Measurements from ENCODE around the gene NUP188. TPM values are rescaled to one million over a fixed set of nuclear protein-coding genes. Genes with fewer than 3 reads are reported as not detected.
"Not testable (repeated sequence)": the region's sequence is repeated elsewhere in the genome, so short reads cannot be mapped to it uniquely, and the experiment has no call there.

Gene NUP188
- total RNA-seq, 1 experiment from 2014 or later = 80.9 TPM

DNA sequence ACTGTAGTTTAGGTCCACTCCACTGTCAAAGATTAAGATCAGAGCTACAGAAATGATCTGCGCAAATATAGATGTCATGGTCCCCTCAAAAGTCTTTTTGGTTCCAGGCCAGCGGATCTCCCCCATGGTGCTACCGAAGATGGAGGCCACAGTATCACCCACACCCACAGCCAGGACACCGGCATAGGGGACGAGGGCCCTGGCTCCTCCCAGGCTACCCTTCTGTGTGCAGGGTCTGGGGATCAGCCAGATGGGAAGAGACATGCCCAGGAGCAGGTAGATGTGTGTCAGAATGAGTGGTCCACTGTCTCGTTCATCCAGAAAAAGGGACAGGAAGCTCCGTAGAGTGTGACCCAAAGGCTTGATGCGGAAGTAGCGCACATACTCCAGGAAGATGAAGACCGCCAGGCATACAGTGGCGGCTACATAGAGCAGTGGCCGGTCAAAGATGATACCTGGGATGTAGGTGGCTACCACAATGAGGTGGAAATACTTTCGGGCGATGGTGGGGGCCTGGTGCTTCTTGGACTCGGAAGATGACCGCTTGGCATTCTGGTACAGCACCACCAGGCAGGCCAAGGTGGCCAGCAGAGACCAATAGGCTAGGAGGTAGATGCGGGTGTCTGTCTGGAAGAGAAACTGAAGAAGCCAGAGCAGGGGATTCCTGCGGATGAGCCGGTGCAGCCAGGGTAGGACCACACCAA lies 1.5 kb upstream of the NUP188 start:
- no peak for DNase-seq
- no peaks in the 10 kb centered on the region for H3K9me3 ChIP-seq
- H3K4me1 ChIP-seq = peaks cover 26% of the 10 kb centered on the region
- H3K9me3 Mint-ChIP-seq (ENCODE audit: unreplicated experiment) = no peaks in the 10 kb centered on the region
- peak overlapping the region; percentile 92 for H3K4me3 Mint-ChIP-seq (ENCODE audit: unreplicated experiment)
- TF ChIP-seq, protein P1, sequence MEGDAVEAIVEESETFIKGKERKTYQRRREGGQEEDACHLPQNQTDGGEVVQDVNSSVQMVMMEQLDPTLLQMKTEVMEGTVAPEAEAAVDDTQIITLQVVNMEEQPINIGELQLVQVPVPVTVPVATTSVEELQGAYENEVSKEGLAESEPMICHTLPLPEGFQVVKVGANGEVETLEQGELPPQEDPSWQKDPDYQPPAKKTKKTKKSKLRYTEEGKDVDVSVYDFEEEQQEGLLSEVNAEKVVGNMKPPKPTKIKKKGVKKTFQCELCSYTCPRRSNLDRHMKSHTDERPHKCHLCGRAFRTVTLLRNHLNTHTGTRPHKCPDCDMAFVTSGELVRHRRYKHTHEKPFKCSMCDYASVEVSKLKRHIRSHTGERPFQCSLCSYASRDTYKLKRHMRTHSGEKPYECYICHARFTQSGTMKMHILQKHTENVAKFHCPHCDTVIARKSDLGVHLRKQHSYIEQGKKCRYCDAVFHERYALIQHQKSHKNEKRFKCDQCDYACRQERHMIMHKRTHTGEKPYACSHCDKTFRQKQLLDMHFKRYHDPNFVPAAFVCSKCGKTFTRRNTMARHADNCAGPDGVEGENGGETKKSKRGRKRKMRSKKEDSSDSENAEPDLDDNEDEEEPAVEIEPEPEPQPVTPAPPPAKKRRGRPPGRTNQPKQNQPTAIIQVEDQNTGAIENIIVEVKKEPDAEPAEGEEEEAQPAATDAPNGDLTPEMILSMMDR (IDR thresholded peaks at IDR 0.05; ENCODE audit: insufficient read depth in 1 of 2, low read depth in 1 of 2, low read length in 1 of 2, severe bottlenecking in 1 of 2, unreplicated experiment in 1 of 2) = no peak
- H3K27me3 ChIP-seq (replicated peaks; ENCODE audit: control insufficient read depth, insufficient read depth, low read length) = no peaks in the 10 kb centered on the region
- no TSS peak for BruUV-seq (replicated peaks)
- H3K27me3 Mint-ChIP-seq (ENCODE audit: insufficient read depth, unreplicated experiment) = no peaks in the 10 kb centered on the region
- H3K27ac Mint-ChIP-seq (ENCODE audit: unreplicated experiment) = peak overlapping the region; percentile 96
- H3K4me3 ChIP-seq (ENCODE audit: low read depth, low read length) = no peak overlapping the region; the same call in 1 of the 2 replicates
- intact Hi-C loops (cut with micrococcal nuclease; ENCODE audit: unreplicated experiment) = loop anchor here (5.0 kb wide), 1 partner anchor 81 kb away; the partner anchor contains the start of gene SH3GLB2
- POLR2A ChIA-PET = no interaction called here
- peaks cover 24% of the 10 kb centered on the region for H3K4me1 Mint-ChIP-seq (ENCODE audit: low read depth, unreplicated experiment)
- CTCF ChIA-PET = no interaction called here
- no peaks in the 10 kb centered on the region; the same call in 1 of the 2 replicates for H3K36me3 ChIP-seq (ENCODE audit: control insufficient read depth, insufficient read depth, low read length)
- H3K36me3 Mint-ChIP-seq (ENCODE audit: insufficient read depth, unreplicated experiment) = peaks cover 24% of the 10 kb centered on the region

DNA sequence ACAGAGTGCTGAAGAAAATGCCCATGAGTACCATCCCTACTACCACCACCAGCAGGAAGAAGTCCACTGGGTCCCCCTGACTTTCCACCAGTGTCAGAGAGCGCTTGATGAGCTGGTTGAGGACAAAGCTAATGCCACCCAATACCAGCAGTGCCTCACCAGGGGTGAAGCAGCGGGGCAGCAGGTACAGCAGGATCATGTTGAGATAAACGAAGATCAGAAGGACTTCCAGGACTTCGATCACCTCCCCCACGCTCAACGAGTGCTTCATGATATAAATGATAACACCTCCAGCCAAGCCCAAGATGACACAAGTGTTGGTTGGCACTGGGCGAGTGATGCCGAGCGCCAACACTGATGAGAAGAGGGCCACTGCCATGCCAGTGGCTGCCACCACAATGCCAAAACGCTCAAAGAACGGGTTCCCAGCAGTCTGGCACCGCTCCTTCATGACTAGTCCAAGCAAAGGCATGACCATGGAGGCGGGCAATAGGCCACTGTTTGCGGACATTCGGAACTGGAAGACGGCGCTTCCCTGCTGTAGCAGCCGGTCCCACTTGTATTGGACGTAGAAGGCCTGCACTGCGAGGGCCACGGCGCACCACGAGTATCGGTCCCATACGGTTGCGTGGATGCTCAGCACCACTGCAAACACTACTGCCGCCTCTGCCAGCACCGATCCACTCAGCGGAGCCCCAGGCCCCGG lies 775 bp upstream of the NUP188 start:
- POLR2A ChIA-PET = no interaction called here
- peak in 1 of 2 experiments; percentile 45 for DNase-seq
- H3K4me3 ChIP-seq (ENCODE audit: low read depth, low read length) = peak overlapping the region; percentile 98
- no peaks in the 10 kb centered on the region for H3K9me3 ChIP-seq
- peaks cover 24% of the 10 kb centered on the region for H3K4me1 Mint-ChIP-seq (ENCODE audit: low read depth, unreplicated experiment)
- TF ChIP-seq, protein P1 (IDR thresholded peaks at IDR 0.05; ENCODE audit: insufficient read depth in 1 of 2, low read depth in 1 of 2, low read length in 1 of 2, severe bottlenecking in 1 of 2, unreplicated experiment in 1 of 2) = no peak
- no peaks in the 10 kb centered on the region for H3K27me3 ChIP-seq (replicated peaks; ENCODE audit: control insufficient read depth, insufficient read depth, low read length)
- no peaks in the 10 kb centered on the region for H3K9me3 Mint-ChIP-seq (ENCODE audit: unreplicated experiment)
- H3K36me3 Mint-ChIP-seq (ENCODE audit: insufficient read depth, unreplicated experiment) = peaks cover 25% of the 10 kb centered on the region
- H3K4me1 ChIP-seq = peaks cover 26% of the 10 kb centered on the region
- H3K27ac Mint-ChIP-seq (ENCODE audit: unreplicated experiment) = peak overlapping the region; percentile 96
- TSS peak; percentile 79 for BruUV-seq (replicated peaks)
- H3K36me3 ChIP-seq (ENCODE audit: control insufficient read depth, insufficient read depth, low read length) = no peaks in the 10 kb centered on the region; the same call in 1 of the 2 replicates
- no peaks in the 10 kb centered on the region for H3K27me3 Mint-ChIP-seq (ENCODE audit: insufficient read depth, unreplicated experiment)
- intact Hi-C loops (cut with micrococcal nuclease; ENCODE audit: unreplicated experiment) = loop anchor here (5.0 kb wide), 1 partner anchor 81 kb away; the partner anchor contains the start of gene SH3GLB2
- peak overlapping the region; percentile 92 for H3K4me3 Mint-ChIP-seq (ENCODE audit: unreplicated experiment)
- CTCF ChIA-PET = no interaction called here

DNA sequence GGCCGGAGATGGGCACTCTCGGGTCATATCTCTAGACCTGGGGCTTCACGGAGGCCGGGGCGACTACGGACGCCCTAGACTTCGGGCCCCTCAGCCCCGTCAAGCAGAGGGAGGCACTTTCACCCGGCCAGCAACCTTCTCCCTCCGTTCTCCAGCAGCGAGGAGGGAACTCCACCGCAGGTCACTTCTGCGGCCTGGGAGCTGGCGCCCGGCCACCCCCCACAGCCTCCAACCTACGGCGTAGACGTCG lies 297 bp upstream of the NUP188 start:
- no peak for DNase-seq
- Histone ChIP-seq H3K4me3 (ENCODE audit: low read depth, low read length) (peak overlapping the region; percentile 98), H3K9me3 (no peaks in the 10 kb centered on the region), H3K4me1 (peaks cover 26% of the 10 kb centered on the region), H3K27me3 (replicated peaks; ENCODE audit: control insufficient read depth, insufficient read depth, low read length) (no peaks in the 10 kb centered on the region), H3K36me3 (ENCODE audit: control insufficient read depth, insufficient read depth, low read length) (no peaks in the 10 kb centered on the region; the same call in 1 of the 2 replicates)
- ChIA-PET POLR2A (no interaction called here), CTCF (no interaction called here)
- TF ChIP-seq, protein P1 (IDR thresholded peaks at IDR 0.05; ENCODE audit: insufficient read depth in 1 of 2, low read depth in 1 of 2, low read length in 1 of 2, severe bottlenecking in 1 of 2, unreplicated experiment in 1 of 2) = no peak
- Mint-ChIP-seq H3K4me1 (ENCODE audit: low read depth, unreplicated experiment) (peaks cover 24% of the 10 kb centered on the region), H3K27me3 (ENCODE audit: insufficient read depth, unreplicated experiment) (no peaks in the 10 kb centered on the region), H3K27ac (ENCODE audit: unreplicated experiment) (peak overlapping the region; percentile 96), H3K9me3 (ENCODE audit: unreplicated experiment) (no peaks in the 10 kb centered on the region), H3K36me3 (ENCODE audit: insufficient read depth, unreplicated experiment) (peaks cover 27% of the 10 kb centered on the region), H3K4me3 (ENCODE audit: unreplicated experiment) (peak overlapping the region; percentile 92)
- BruUV-seq (replicated peaks) = no TSS peak
- intact Hi-C loops (cut with micrococcal nuclease; ENCODE audit: unreplicated experiment) = loop anchor here (5.0 kb wide), 1 partner anchor 80 kb away; the partner anchor contains the start of gene SH3GLB2

DNA sequence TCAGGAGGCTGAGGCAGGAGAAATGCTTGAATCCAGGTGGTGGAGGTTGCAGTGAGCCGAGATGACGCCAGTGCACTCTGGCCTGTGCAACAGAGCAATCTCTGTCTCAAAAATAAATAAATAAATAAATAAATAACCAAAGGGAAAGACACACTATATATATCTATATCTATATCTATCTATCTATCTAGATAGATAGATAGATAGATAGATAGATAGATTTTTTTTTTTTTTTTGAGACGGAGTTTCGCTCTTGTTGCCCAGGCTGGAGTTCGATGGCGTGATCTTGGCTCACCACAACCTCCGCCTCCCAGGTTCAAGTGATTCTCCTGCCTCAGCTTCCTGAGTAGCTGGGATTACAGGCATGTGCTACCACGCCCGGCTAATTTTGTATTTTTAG lies 13.9 kb downstream of the NUP188 start:
- H3K9me3 ChIP-seq; H3K4me1 Mint-ChIP-seq (ENCODE audit: low read depth, unreplicated experiment); DNase-seq; intact Hi-C loops (cut with micrococcal nuclease; ENCODE audit: unreplicated experiment); H3K4me3 ChIP-seq (ENCODE audit: low read depth, low read length); H3K27ac Mint-ChIP-seq (ENCODE audit: unreplicated experiment); H3K27me3 ChIP-seq (replicated peaks; ENCODE audit: control insufficient read depth, insufficient read depth, low read length); CTCF ChIA-PET; POLR2A ChIA-PET; H3K4me1 ChIP-seq; H3K27me3 Mint-ChIP-seq (ENCODE audit: insufficient read depth, unreplicated experiment); BruUV-seq (replicated peaks); H3K4me3 Mint-ChIP-seq (ENCODE audit: unreplicated experiment); H3K9me3 Mint-ChIP-seq (ENCODE audit: unreplicated experiment); H3K36me3 ChIP-seq (ENCODE audit: control insufficient read depth, insufficient read depth, low read length): not testable (repeated sequence)
- peaks cover 66% of the 10 kb centered on the region for H3K36me3 Mint-ChIP-seq (ENCODE audit: insufficient read depth, unreplicated experiment)
